DND-41 (cell line): ENCODE data around the gene DYNC1H1.

ENCODE experiments used
- ATAC-seq: fragments of 200-7000 bp; cut with Tn5 transposase; 3 replicates; pipeline ENCODE4 v1.9.1; 2021; ENCODE audit warnings: low read depth; ENCODE audit not compliant: insufficient read depth
- DNase-seq: peaks from one replicate; pipeline ENCODE4 v3.0.0-alpha.2; 2020
- H2AFZ ChIP-seq: 2 replicates; pipeline ENCODE4 v1.6.0; 2012; ENCODE audit warnings: low read depth, low read length
- H3K27ac ChIP-seq: 2 replicates; pipeline ENCODE4 v1.5.1; 2012; ENCODE audit warnings: low read length, inconsistent platforms
- H3K27me3 ChIP-seq: fragments of 200-600 bp; sonication (generic); 2 replicates; pipeline ENCODE4 v1.6.0; 2012; ENCODE audit warnings: low read length, mild to moderate bottlenecking, inconsistent platforms; ENCODE audit not compliant: insufficient read depth, poor library complexity
- H3K36me3 ChIP-seq: 2 replicates; pipeline ENCODE4 v1.5.1; 2012; ENCODE audit warnings: low read length, inconsistent platforms; ENCODE audit not compliant: insufficient read depth
- H3K4me1 ChIP-seq: 2 replicates; pipeline ENCODE4 v1.5.1; 2012; ENCODE audit warnings: mild to moderate bottlenecking, low read length; ENCODE audit not compliant: insufficient read depth
- H3K4me2 ChIP-seq: 2 replicates; pipeline ENCODE4 v1.6.0; 2012; ENCODE audit warnings: mild to moderate bottlenecking, moderate library complexity, low read length, inconsistent platforms; ENCODE audit not compliant: insufficient read depth
- H3K4me3 ChIP-seq, 2 experiments: fragments of 200-600 bp in 1 of 2; shearing (Covaris generic) in 1 of 2; 2 replicates each; pipeline ENCODE4 v1.5.1; 2012 to 2016; ENCODE audit warnings: inconsistent platforms in 2 of 2, low read length in 2 of 2, mild to moderate bottlenecking in 2 of 2, low read depth in 1 of 2, moderate library complexity in 1 of 2
- H3K79me2 ChIP-seq: 2 replicates; pipeline ENCODE4 v1.6.0; 2012; ENCODE audit warnings: low read length, inconsistent platforms; ENCODE audit not compliant: insufficient read depth
- H3K9ac ChIP-seq: 2 replicates; pipeline ENCODE4 v1.6.0; 2012; ENCODE audit warnings: low read depth, mild to moderate bottlenecking, inconsistent platforms, low read length, moderate library complexity
- H3K9me3 ChIP-seq: 2 replicates; pipeline ENCODE4 v1.5.1; 2012; ENCODE audit warnings: low read length, moderate library complexity, mild to moderate bottlenecking, inconsistent platforms; ENCODE audit not compliant: insufficient read depth, severe bottlenecking
- H4K20me1 ChIP-seq: 2 replicates; pipeline ENCODE4 v1.6.0; 2012; ENCODE audit warnings: low read length; ENCODE audit not compliant: insufficient read depth
- EZH2 ChIP-seq: IDR thresholded peaks from 3 replicates; pipeline ENCODE4 v1.6.1; 2012; ENCODE audit warnings: borderline replicate concordance, low read depth, mild to moderate bottlenecking, moderate library complexity, low read length, inconsistent platforms; ENCODE audit not compliant: severe bottlenecking
- TF ChIP-seq, protein P1 (sequence below): IDR thresholded peaks from 2 replicates; pipeline ENCODE4 v1.5.1; 2012; ENCODE audit warnings: borderline replicate concordance, low read length, moderate library complexity, mild to moderate bottlenecking; ENCODE audit not compliant: poor library complexity, severe bottlenecking; ENCODE audit errors: extremely low read depth

Gene DYNC1H1

GRCh38 chr14:102046337-102047278, 82.2 kb downstream of the DYNC1H1 start:
- no peak overlapping the region for H3K9ac ChIP-seq
- no peak overlapping the region for H2AFZ ChIP-seq
- DNase-seq (peak; percentile 25), ATAC-seq (peak; percentile 44; the same call in 1 of the 3 replicates)
- no peaks in the 10 kb centered on the region for H3K4me1 ChIP-seq
- no peak overlapping the region for H3K4me3 ChIP-seq
- no peak overlapping the region for H3K4me2 ChIP-seq
- TF ChIP-seq EZH2 = no peak
- TF ChIP-seq, protein P1, sequence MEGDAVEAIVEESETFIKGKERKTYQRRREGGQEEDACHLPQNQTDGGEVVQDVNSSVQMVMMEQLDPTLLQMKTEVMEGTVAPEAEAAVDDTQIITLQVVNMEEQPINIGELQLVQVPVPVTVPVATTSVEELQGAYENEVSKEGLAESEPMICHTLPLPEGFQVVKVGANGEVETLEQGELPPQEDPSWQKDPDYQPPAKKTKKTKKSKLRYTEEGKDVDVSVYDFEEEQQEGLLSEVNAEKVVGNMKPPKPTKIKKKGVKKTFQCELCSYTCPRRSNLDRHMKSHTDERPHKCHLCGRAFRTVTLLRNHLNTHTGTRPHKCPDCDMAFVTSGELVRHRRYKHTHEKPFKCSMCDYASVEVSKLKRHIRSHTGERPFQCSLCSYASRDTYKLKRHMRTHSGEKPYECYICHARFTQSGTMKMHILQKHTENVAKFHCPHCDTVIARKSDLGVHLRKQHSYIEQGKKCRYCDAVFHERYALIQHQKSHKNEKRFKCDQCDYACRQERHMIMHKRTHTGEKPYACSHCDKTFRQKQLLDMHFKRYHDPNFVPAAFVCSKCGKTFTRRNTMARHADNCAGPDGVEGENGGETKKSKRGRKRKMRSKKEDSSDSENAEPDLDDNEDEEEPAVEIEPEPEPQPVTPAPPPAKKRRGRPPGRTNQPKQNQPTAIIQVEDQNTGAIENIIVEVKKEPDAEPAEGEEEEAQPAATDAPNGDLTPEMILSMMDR = peak; percentile 33
- H3K27ac ChIP-seq = no peak overlapping the region
- H3K9me3 ChIP-seq = no peaks in the 10 kb centered on the region
- 0 out of 2 replicates have a peak, but pooled peaks cover 9% of the 10 kb centered on the region for H4K20me1 ChIP-seq
- H3K36me3 ChIP-seq = peaks cover 80% of the 10 kb centered on the region
- H3K79me2 ChIP-seq = no peaks in the 10 kb centered on the region
- H3K27me3 ChIP-seq = no peaks in the 10 kb centered on the region

GRCh38 chr14:102047808-102048540, 83.6 kb downstream of the DYNC1H1 start:
- DNase-seq = no peak
- ATAC-seq = no peak
- H3K9me3 ChIP-seq = no peaks in the 10 kb centered on the region
- no peak overlapping the region for H3K27ac ChIP-seq
- H3K4me1 ChIP-seq = no peaks in the 10 kb centered on the region
- no peak overlapping the region for H3K9ac ChIP-seq
- H3K27me3 ChIP-seq = no peaks in the 10 kb centered on the region
- H3K4me2 ChIP-seq = no peak overlapping the region
- TF ChIP-seq, protein P1 = no peak
- TF ChIP-seq EZH2 = no peak
- no peak overlapping the region for H2AFZ ChIP-seq
- H3K4me3 ChIP-seq = no peak overlapping the region
- no peaks in the 10 kb centered on the region for H3K79me2 ChIP-seq
- peaks cover 78% of the 10 kb centered on the region for H3K36me3 ChIP-seq
- 0 out of 2 replicates have a peak, but pooled peaks cover 9% of the 10 kb centered on the region for H4K20me1 ChIP-seq

DNA sequence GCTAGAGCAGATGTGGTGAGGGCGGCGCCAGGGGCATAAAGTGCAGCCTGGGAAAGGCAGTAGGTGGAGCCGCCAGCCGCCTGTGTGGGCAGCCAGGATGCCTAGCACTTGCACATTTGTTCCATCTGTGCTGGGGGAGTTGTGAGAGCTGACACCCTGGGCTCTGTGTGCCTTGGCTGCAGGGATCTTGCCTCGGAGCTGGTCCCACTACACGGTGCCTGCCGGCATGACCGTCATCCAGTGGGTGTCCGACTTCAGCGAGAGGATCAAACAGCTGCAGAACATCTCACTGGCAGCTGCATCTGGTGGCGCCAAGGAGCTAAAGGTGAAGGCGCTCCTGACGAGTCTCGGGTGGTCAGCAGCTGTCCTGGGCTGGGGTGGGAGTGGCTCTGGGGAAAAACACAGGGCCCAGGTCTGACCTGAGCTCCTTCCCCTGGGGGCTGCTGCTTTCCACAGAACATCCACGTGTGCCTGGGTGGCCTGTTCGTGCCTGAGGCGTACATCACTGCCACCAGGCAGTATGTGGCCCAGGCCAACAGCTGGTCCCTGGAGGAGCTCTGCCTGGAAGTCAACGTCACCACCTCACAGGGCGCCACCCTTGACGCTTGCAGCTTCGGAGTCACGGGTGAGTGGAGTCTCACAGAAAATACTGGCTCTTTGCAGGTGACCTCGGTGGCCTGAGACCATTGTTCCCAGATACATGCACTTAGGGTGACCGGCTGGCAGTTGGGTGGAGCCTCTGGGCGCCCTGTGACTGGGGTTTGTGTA, 85.1 kb downstream of the DYNC1H1 start:
- Histone ChIP-seq H3K4me1 (no peaks in the 10 kb centered on the region), H3K4me2 (no peak overlapping the region), H3K27me3 (no peaks in the 10 kb centered on the region), H3K4me3 (no peak overlapping the region), H3K9ac (no peak overlapping the region), H3K9me3 (no peaks in the 10 kb centered on the region), H3K27ac (no peak overlapping the region), H4K20me1 (0 out of 2 replicates have a peak, but pooled peaks cover 9% of the 10 kb centered on the region), H2AFZ (no peak overlapping the region), H3K36me3 (peaks cover 64% of the 10 kb centered on the region), H3K79me2 (no peaks in the 10 kb centered on the region)
- no peak for DNase-seq
- no peak for TF ChIP-seq EZH2
- TF ChIP-seq, protein P1 = peak; percentile 1
- no peak for ATAC-seq
